Testis (tissue), 2 donors: ENCODE measurements around the gene ITPKA.

Experiments
- CTCF ChIP-seq, 3 experiments: fragments of 450-650 bp in 2 of 3; fragments of 200-600 bp in 1 of 3; sonication (generic) in 1 of 3; IDR thresholded peaks; one replicate each; pipeline ENCODE4 v1.5.1; 2016 to 2019; ENCODE audit warnings: antibody characterized with exemption in 3 of 3, mild to moderate bottlenecking in 2 of 3, moderate library complexity in 1 of 3
- POLR2A ChIP-seq: fragments of 450-650 bp; IDR thresholded peaks from one replicate; pipeline ENCODE4 v1.6.1; 2017; ENCODE audit warnings: antibody characterized with exemption, mild to moderate bottlenecking, moderate library complexity

GRCh38 chr15:41465822-41466421 is 27.8 kb upstream of the ITPKA start:
- TF ChIP-seq POLR2A (no peak), CTCF (IDR thresholded peaks at IDR 0.05) (peak; percentile 70 to 78 (median 72))
